ENCODE data around the gene SEMA3C.
A peak's percentile ranks its signal among the peaks of the same experiment; 100 is the strongest.

The SEMA3C gene

DNA sequence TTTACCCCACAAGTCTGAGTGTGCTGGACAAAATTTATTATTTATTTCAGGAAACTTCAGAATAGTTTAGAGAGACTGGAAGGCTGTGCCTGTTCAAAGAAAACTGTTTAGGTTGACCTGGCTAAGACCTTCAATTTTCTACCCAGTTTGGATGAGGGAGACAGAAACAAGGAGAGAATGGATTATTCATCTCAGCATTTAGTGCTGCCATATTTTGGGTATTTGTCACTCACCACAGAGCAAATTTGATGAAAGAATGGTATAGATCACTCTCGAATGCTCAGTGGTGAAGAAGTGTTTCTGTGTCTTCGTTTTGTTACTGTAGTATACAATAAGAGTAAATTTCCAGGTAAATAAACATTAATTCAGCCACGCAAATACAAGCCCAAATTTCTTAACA lies 71.8 kb downstream of the SEMA3C start:
- no peak for DNase-seq

DNA sequence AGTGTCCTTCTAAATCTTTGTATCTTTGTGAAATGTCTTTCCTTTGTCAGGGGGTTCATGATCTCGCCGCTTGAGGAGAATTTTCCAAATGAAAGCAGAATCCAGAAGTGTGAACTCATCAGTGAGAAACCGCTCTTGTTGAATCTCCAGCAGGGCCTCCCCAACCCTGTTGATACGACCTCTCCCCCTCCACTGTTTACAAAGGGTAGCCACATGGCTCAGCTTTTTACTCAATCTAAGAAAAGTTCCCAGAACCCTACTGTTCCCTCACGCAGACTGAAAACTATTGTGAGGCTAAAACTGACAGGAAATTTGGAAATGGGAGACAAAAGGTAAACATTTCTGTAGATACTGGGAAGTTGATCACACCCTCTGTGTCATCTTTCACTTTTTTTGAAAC lies 73.9 kb downstream of the SEMA3C start:
- DNase-seq = no peak

GRCh38 chr7:80843018-80843677 lies 75.7 kb downstream of the SEMA3C start:
- peak; percentile 84 for DNase-seq

GRCh38 chr7:80842022-80842790 lies 76.6 kb downstream of the SEMA3C start:
- DNase-seq = peak; percentile 54

GRCh38 chr7:80841423-80841955 lies 77.4 kb downstream of the SEMA3C start:
- no peak for DNase-seq

DNA sequence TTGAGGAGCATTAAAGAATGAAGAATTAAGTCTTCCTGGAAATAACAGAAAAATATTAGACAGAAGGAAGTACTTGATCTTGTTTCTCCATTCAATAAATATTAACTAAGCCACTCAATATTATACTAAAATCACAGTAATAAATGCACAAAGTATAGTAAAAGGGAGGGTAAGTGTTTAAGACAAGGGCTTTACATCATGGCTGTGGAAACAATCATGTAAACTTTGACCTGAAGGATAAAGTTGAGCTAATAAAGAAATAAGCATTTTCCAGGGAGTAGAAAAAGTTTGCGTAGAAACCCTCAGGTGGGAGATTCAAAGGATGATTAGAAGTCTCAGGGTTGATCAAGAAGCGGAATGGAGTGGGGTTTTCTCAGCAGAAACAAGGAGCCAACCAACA lies 78.2 kb downstream of the SEMA3C start:
- no peak for DNase-seq

DNA sequence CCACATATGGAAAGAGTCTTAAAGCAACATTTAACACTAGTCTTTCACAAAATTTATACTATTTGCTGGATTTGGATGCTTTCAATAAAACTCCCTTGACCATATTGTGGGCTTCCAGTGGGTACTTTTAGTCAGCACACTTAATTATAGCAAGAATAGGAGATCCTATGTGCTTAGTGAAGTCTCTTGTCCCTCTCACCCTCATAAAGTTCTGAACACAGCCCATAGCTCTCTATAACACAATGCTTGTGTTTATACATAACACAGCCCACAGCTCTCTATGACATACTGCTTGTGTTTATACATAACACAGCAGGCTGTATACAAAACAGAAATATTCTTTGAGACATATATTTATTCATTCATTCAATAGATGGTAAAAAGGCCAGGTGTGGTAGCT lies 79.0 kb downstream of the SEMA3C start:
- DNase-seq = no peak

- no peak for DNase-seq
Observed at GRCh38 chr7:80838643-80839042, 80.2 kb downstream of the SEMA3C start.

DNA sequence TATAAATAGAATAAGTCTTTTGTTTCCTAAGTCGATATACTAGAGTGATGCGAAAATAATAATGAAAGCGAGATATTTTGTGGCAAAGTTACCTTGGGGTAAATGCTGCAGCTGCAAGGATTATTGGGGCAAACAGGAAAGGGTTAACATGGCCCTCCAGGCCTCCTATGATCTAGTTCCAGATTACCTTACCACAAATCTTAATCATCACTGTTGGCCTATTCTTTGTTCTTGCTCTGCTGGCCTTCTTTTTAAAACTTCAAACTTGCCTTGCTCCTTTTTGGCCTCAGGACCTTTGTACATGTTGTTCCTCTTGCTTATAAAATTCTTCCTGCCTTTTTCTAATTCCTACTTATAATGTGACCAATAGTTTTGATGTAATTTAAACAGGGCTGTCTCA lies 81.5 kb downstream of the SEMA3C start:
- DNase-seq = no peak

GRCh38 chr7:80835251-80835650 lies 83.6 kb downstream of the SEMA3C start:
- DNase-seq = no peak

- peak; percentile 96 for DNase-seq
Observed at GRCh38 chr7:80833289-80834268, 85.3 kb downstream of the SEMA3C start.

GRCh38 chr7:80832006-80832405 lies 86.8 kb downstream of the SEMA3C start:
- DNase-seq = no peak

GRCh38 chr7:80830584-80831285 lies 88.1 kb downstream of the SEMA3C start:
- peak; percentile 48 for DNase-seq

DNA sequence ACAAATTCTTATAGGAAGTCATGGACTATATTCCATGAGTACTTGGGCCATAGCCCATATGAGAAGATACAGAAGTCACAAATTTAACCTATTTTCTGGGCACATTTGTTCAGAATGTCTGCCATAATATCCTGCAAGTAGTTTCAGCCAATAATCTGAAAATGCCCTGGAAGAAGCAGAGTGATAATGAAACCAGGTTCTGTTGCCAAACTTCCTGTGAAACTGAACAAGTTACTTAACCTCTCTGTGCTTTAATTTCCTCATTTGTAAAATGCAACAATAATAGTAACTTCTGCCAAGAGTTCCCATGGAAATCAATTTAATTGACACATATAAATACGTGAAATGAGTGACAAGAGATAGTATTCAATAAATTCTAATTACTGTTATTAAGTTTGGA lies 88.8 kb downstream of the SEMA3C start:
- DNase-seq = no peak

DNA sequence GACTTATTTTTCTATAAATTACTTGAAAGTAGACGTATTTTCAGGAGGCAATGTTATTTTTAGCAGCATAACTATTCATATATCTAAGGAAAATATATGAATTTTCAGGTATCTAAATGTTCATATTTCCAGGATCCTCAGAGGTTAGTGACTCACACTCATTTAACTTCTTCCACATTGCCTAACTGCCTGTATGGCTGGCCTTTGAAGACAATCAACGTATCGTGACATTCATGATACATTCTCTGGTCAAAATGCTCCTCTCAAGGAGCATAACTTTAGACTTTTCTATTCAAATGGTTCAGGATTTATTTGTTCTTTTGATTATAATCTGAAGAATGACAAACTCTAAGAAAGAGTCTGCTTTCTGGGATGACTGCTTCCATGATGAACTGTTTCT lies 89.3 kb downstream of the SEMA3C start:
- DNase-seq = no peak

DNA sequence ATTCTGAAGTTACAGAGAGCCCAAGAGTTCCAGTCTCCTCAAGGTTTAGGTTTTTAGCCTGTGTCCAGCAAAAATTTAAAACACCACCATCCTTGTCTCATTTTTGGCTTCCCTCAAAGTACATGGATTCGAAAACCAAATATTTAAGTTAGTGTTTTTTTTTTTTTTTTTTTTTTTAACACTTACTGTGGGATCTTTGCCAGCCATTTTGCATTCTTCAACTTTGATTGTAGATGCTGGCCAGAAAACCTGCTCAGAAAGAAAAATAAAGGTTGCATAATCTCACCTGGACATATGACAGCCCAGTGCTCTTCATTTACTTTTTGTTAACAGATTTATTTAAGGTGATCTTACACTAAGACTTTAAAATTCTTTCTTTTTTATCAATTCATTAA lies 91.6 kb downstream of the SEMA3C start:
- no peak for DNase-seq

GRCh38 chr7:80826520-80827238 lies 92.2 kb downstream of the SEMA3C start:
- DNase-seq = no peak

- no peak for DNase-seq
Observed at GRCh38 chr7:80825499-80825898, 93.4 kb downstream of the SEMA3C start.

DNA sequence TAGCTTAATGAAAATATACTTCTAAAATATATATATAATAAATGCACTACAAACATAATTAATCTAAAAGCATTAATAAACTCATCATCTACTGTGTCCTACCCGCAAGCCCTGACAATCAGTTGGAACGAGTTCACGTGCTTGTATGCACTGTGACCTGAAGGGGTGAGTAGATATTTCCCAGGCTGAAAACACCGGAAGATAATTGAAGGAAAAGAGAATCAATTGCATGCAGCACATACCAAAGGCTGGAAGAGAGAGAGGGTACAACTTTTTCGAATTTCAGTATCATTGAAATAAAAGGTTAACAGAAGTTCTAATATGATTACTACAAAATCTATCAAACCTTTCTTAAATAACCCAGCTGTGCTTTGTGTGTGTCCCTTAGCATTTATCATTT lies 94.6 kb downstream of the SEMA3C start:
- DNase-seq = no peak

- DNase-seq = no peak
Observed at GRCh38 chr7:80823057-80823456, 95.8 kb downstream of the SEMA3C start.

- no peak for DNase-seq
Observed at GRCh38 chr7:80821771-80822319, 97.0 kb downstream of the SEMA3C start.

DNA sequence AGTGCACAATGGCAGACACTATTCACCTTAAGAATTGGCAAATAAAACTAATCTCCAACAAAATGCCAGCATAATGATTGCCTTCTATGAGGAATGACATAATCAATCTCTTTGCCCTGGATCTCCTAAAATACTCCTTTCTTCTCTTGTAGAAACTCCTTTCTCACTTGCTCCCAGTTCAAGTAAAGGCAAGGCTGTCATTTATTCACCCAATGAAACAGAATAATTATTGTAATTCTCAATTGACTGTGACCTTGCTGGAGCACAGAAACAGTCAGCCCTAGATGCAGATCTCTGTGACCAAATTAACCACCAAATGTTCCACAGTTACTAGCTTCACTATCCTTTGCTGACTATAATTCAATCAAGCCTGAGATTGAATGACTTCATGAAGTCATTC lies 99.3 kb downstream of the SEMA3C start:
- DNase-seq = peak; percentile 16

Measured in DMS79 treated with DMSO at 0.1 percent for 48 hours (cell line).